Activated CD8-positive, alpha-beta memory T cell treated with anti-CD3 and anti-CD28 coated beads, Interleukin-2, amount 50 U/mL, for 24 hours (primary cell): ENCODE measurements around the gene RBKS.
A peak's percentile ranks its signal among the peaks of the same experiment; 100 is the strongest.

ENCODE experiments used
- DNase-seq: peaks from one replicate; pipeline ENCODE4 v3.0.0-alpha.2; 2020; ENCODE audit errors: extremely low read depth

Gene RBKS

GRCh38 chr2:27735263-27735904 is 154.8 kb downstream of the RBKS start:
- peak; percentile 15 for DNase-seq

GRCh38 chr2:27734305-27734704 is 155.9 kb downstream of the RBKS start:
- DNase-seq: no peak
